DOHH2 (cell line): ENCODE results near the gene MACROH2A2.
A peak's percentile ranks its signal among the peaks of the same experiment; 100 is the strongest.

Experiments used
- H3F3A ChIP-seq: fragments of 200-600 bp; sonication (generic), shearing (Covaris generic); 2 replicates; pipeline ENCODE4 v1.6.0; 2016; ENCODE audit warnings: antibody characterized with exemption, mild to moderate bottlenecking; ENCODE audit not compliant: control insufficient read depth, insufficient read depth
- H3K27ac ChIP-seq: fragments of 200-600 bp; sonication (generic); 2 replicates; pipeline ENCODE4 v1.5.1; 2014; ENCODE audit warnings: low read depth, mild to moderate bottlenecking, low read length, moderate library complexity
- H3K27me3 ChIP-seq: fragments of 200-600 bp; sonication (generic); 2 replicates; pipeline ENCODE4 v1.6.1; 2014; ENCODE audit warnings: mild to moderate bottlenecking, low read length, mixed read lengths; ENCODE audit not compliant: control insufficient read depth
- H3K36me3 ChIP-seq: fragments of 200-600 bp; sonication (generic); 2 replicates; pipeline ENCODE4 v1.6.1; 2014; ENCODE audit warnings: mild to moderate bottlenecking, low read length, moderate library complexity, mixed read lengths; ENCODE audit not compliant: control insufficient read depth
- H3K4me1 ChIP-seq: fragments of 200-600 bp; sonication (generic); 2 replicates; pipeline ENCODE4 v1.6.1; 2014; ENCODE audit warnings: mild to moderate bottlenecking, low read length, mixed read lengths; ENCODE audit not compliant: control insufficient read depth
- H3K4me2 ChIP-seq: fragments of 200-600 bp; sonication (generic); 2 replicates; pipeline ENCODE4 v1.6.0; 2014; ENCODE audit warnings: mild to moderate bottlenecking, low read length, moderate library complexity
- H3K4me3 ChIP-seq: fragments of 200-600 bp; sonication (generic); 2 replicates; pipeline ENCODE4 v1.5.1; 2014; ENCODE audit warnings: mild to moderate bottlenecking, low read length, mixed read lengths
- H3K79me2 ChIP-seq: fragments of 200-600 bp; sonication (generic); 2 replicates; pipeline ENCODE4 v1.6.1; 2014; ENCODE audit warnings: mild to moderate bottlenecking, low read length, mixed read lengths; ENCODE audit not compliant: control insufficient read depth
- H3K9me2 ChIP-seq: fragments of 200-600 bp; sonication (generic); replicated peaks from 2 replicates; pipeline ENCODE4 v1.6.1; 2014; ENCODE audit warnings: mild to moderate bottlenecking, low read length, mixed read lengths; ENCODE audit not compliant: control insufficient read depth
- H3K9me3 ChIP-seq: fragments of 200-600 bp; sonication (generic); 2 replicates; pipeline ENCODE4 v1.6.1; 2014; ENCODE audit warnings: antibody characterized with exemption, low read length, mixed read lengths; ENCODE audit not compliant: control insufficient read depth, insufficient read depth
- H4K20me1 ChIP-seq: fragments of 200-600 bp; sonication (generic); 2 replicates; pipeline ENCODE4 v1.6.0; 2014; ENCODE audit warnings: low read depth, mild to moderate bottlenecking, antibody characterized with exemption, low read length, moderate library complexity; ENCODE audit not compliant: control insufficient read depth, insufficient read depth
- EZH2phosphoT487 ChIP-seq: fragments of 200-600 bp; sonication (generic); IDR thresholded peaks from 2 replicates; pipeline ENCODE4 v1.6.1; 2017; ENCODE audit warnings: borderline replicate concordance, mild to moderate bottlenecking, antibody characterized with exemption, low read length, moderate library complexity, mixed read lengths
- TF ChIP-seq, protein P1 (sequence below): fragments of 200-600 bp; sonication (generic); IDR thresholded peaks from one replicate; pipeline ENCODE4 v1.5.1; 2014; ENCODE audit warnings: antibody characterized with exemption, mild to moderate bottlenecking, low read depth, low read length; ENCODE audit not compliant: poor library complexity, severe bottlenecking

The MACROH2A2 gene

DNA sequence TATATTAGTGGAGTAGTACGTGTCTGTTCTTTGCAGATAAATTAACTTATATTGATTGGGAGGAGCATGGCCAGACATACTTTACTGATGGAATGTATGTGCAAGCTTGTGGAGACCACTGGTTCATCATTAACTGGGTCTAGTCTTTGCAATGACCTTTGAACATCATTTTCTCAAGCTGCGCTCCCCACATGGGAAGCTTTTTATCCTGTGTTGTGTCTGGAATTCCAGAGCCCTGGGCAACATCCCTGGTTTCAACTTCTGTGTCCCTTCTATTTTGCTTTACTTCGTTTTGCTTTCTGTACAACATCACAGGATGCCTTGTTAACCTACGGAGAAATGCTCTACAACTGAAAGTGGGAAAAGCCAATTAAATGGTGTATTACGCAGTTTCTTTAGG lies 38.3 kb downstream of the MACROH2A2 start:
- Histone ChIP-seq H3K4me2 (no peak overlapping the region), H3K9me3 (no peaks in the 10 kb centered on the region), H3K4me1 (no peaks in the 10 kb centered on the region)

DNA sequence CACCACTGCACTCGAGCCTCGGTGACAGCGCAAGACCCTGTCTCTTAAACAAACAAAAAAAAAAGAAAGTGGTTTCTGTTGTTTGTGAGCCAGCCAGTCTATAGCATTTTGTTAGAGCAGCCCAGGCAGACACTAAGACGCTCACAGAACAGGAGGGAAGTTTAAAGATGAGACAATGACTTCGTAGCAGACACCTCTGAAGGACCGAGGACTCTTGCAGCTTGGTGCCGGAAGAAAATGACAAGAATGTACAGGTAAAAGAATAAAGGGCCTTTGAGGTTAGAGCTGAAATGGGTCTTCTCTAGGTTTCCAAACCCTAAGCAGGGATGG lies 39.7 kb downstream of the MACROH2A2 start:
- Histone ChIP-seq H3K4me3 (no peak overlapping the region), H3F3A (no peaks in the 10 kb centered on the region), H3K9me2 (no peaks in the 10 kb centered on the region), H3K27me3 (peaks cover 12% of the 10 kb centered on the region), H3K4me2 (no peak overlapping the region), H3K36me3 (no peaks in the 10 kb centered on the region), H3K9me3 (no peaks in the 10 kb centered on the region), H3K4me1 (no peaks in the 10 kb centered on the region), H4K20me1 (no peaks in the 10 kb centered on the region), H3K27ac (no peak overlapping the region), H3K79me2 (no peaks in the 10 kb centered on the region)
- no peak for TF ChIP-seq EZH2phosphoT487
- TF ChIP-seq, protein P1, sequence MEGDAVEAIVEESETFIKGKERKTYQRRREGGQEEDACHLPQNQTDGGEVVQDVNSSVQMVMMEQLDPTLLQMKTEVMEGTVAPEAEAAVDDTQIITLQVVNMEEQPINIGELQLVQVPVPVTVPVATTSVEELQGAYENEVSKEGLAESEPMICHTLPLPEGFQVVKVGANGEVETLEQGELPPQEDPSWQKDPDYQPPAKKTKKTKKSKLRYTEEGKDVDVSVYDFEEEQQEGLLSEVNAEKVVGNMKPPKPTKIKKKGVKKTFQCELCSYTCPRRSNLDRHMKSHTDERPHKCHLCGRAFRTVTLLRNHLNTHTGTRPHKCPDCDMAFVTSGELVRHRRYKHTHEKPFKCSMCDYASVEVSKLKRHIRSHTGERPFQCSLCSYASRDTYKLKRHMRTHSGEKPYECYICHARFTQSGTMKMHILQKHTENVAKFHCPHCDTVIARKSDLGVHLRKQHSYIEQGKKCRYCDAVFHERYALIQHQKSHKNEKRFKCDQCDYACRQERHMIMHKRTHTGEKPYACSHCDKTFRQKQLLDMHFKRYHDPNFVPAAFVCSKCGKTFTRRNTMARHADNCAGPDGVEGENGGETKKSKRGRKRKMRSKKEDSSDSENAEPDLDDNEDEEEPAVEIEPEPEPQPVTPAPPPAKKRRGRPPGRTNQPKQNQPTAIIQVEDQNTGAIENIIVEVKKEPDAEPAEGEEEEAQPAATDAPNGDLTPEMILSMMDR = no peak

More for the DNA sequence above, 38.3 kb downstream of the MACROH2A2 start:
- peaks cover 12% of the 10 kb centered on the region for H3K27me3 ChIP-seq
- H3K9me2 ChIP-seq = no peaks in the 10 kb centered on the region
- H3K36me3 ChIP-seq = no peaks in the 10 kb centered on the region
- no peaks in the 10 kb centered on the region for H3K79me2 ChIP-seq
- H3K27ac ChIP-seq = no peak overlapping the region
- TF ChIP-seq, protein P1 = no peak
- TF ChIP-seq EZH2phosphoT487 = no peak
- H3K4me3 ChIP-seq = no peak overlapping the region
- H4K20me1 ChIP-seq = no peaks in the 10 kb centered on the region
- H3F3A ChIP-seq = no peaks in the 10 kb centered on the region

DNA sequence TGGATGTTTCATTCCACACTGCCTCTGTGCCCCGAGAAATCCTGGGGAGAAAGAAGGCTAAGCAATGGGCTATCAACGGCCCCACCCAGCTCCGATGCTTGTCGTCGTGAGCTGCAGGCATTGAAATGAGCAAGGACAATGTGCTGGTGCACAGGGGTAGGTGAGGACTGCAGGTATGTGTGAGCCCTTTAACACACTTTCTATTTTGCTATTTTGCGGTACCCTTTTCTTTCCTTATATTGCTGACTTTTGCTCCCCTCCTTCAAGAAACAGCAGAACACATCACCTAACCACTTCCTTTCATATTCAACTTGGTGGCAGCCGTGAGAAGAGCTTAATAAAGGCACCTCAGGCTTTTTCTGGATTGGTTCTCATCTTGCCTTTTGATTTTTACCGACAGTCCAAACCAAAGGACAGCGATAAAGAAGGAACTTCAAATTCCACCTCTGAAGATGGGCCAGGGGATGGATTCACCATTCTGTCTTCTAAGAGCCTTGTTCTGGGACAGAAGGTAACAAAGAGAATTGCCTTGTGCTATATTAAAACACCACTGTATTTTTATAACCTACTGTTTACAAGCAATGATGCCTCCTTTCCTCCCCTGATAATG lies 40.8 kb downstream of the MACROH2A2 start:
- Histone ChIP-seq H3K4me2 (no peak overlapping the region), H3K36me3 (no peaks in the 10 kb centered on the region), H3K4me3 (no peak overlapping the region), H3K9me2 (no peaks in the 10 kb centered on the region), H4K20me1 (no peaks in the 10 kb centered on the region), H3K27me3 (peaks cover 12% of the 10 kb centered on the region), H3K27ac (no peak overlapping the region), H3F3A (no peaks in the 10 kb centered on the region), H3K9me3 (no peaks in the 10 kb centered on the region), H3K4me1 (no peaks in the 10 kb centered on the region), H3K79me2 (no peaks in the 10 kb centered on the region)
- TF ChIP-seq EZH2phosphoT487 = peak; percentile 51; the same call in 1 of the 2 replicates
- TF ChIP-seq, protein P1 = no peak
